Right lobe of liver (tissue), 4 donors: ENCODE results near the gene TTC38.

ENCODE experiments used
- POLR2A ChIP-seq: fragments of 450-650 bp; IDR thresholded peaks from one replicate; pipeline ENCODE4 v1.6.1; 2017; ENCODE audit warnings: antibody characterized with exemption, mild to moderate bottlenecking
- TF ChIP-seq, protein P1 (sequence below), 4 donors: fragments of 200-600 bp in 3 of 4; fragments of 450-650 bp in 1 of 4; IDR thresholded peaks; one replicate each; pipeline versions ENCODE4 v1.5.1 to v1.8.0; 2016 to 2022; ENCODE audit warnings: antibody characterized with exemption in 4 of 4, mild to moderate bottlenecking in 2 of 4
- donor health status: DM: no; HTN: no; CAD: no.
- donor health status: DM: no; HTN: no; CAD: no.
- donor health status: DM: no; HTN: yes; CAD: no.

DNA sequence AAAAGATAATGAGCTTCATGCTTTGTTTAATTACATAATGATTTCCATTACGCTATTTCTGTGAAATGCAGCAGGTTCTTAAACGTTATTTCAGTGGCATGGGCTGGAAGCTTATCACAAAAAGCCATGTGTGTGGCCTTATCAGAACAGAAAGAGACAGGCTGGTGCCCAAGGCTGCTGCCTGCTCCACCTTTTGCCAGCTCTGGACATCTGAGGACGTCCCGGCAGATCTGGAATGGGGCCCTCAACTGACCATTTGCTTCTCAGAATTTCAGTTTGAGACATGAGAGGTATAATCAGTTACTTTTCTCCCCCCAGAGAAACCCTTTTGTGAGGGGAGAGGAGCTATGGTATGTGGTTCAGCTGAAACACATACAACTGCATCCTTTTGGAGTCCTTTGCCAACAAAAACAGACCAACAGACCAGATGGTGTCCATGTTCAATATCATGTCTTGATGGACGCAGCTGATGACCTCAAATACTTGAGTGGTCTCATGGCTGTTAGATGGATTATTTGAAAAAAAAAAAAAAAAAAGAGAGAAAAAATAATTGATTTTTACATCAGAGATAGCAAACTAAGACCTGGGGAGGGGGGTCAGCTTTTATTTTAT is 26.3 kb upstream of the TTC38 start:
- TF ChIP-seq, protein P1, sequence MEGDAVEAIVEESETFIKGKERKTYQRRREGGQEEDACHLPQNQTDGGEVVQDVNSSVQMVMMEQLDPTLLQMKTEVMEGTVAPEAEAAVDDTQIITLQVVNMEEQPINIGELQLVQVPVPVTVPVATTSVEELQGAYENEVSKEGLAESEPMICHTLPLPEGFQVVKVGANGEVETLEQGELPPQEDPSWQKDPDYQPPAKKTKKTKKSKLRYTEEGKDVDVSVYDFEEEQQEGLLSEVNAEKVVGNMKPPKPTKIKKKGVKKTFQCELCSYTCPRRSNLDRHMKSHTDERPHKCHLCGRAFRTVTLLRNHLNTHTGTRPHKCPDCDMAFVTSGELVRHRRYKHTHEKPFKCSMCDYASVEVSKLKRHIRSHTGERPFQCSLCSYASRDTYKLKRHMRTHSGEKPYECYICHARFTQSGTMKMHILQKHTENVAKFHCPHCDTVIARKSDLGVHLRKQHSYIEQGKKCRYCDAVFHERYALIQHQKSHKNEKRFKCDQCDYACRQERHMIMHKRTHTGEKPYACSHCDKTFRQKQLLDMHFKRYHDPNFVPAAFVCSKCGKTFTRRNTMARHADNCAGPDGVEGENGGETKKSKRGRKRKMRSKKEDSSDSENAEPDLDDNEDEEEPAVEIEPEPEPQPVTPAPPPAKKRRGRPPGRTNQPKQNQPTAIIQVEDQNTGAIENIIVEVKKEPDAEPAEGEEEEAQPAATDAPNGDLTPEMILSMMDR (IDR thresholded peaks at IDR 0.05): no peak
- TF ChIP-seq POLR2A: no peak
